ENCODE measurements around the gene IER3. TPM values are rescaled to one million over a fixed set of nuclear protein-coding genes. Genes with fewer than 3 reads are reported as not detected.

The IER3 gene
- total and polyA plus RNA-seq, 9 of the 15 experiments (the other 6 are each of a cell fraction or from before 2014, with no cell fraction given) = 1.5 to 30.0 (median 11.5) TPM

- in situ Hi-C loops (cut with MboI) = loop anchor here (5.0 kb wide), 1 partner anchor 63 kb away; no protein-coding TSS in a partner anchor
- Histone ChIP-seq H3K4me1 (replicated peaks in 1 of 2; ENCODE audit: control insufficient read depth in 2 of 2, insufficient read depth in 2 of 2, low read length in 2 of 2) (peaks cover 24 to 32% of the 10 kb centered on the region in 2 experiments), H3K9me1 (ENCODE audit: control insufficient read depth, insufficient read depth, low read length) (no peaks in the 10 kb centered on the region), H3K9me3 (replicated peaks; ENCODE audit: control insufficient read depth, insufficient read depth, low read depth, low read length) (no peaks in the 10 kb centered on the region), H3K9ac (ENCODE audit: insufficient read depth in 1 of 2, low read depth in 2 of 2, low read length in 2 of 2) (peak overlapping the region in 1 of 2 experiments; percentile 22; a peak in 1 of 4 replicates), H2AFZ (ENCODE audit: low read depth, low read length) (peak overlapping the region; percentile 78), H3K27me3 (ENCODE audit: control insufficient read depth in 2 of 2, insufficient read depth in 2 of 2, low read length in 2 of 2) (no peaks in the 10 kb centered on the region), H3K79me2 (ENCODE audit: control insufficient read depth, insufficient read depth, low read length) (peaks cover 4% of the 10 kb centered on the region), H3K36me3 (ENCODE audit: control insufficient read depth, insufficient read depth, low read length) (no peaks in the 10 kb centered on the region), H3K4me3 (no peak overlapping the region), H3K4me2 (ENCODE audit: insufficient read depth, low read length) (no peak overlapping the region), H3K27ac (ENCODE audit: extremely low read depth, low read depth, low read length) (no peak overlapping the region), H4K20me1 (replicated peaks; ENCODE audit: control insufficient read depth, insufficient read depth, low read length) (no peaks in the 10 kb centered on the region)
- 26% methylated on average over 8 of the region's 8 CpGs for WGBS (ENCODE audit: insufficient coverage, low coverage, missing lambda C conversion rate)
- BruUV-seq (replicated peaks) = no TSS peak
- ChIA-PET CTCF (ENCODE audit: low intra/inter-chr PET ratio) (no interaction called here), POLR2A (interaction anchor here (0.9 to 1.2 kb wide), 4 partner anchors 10 to 71 kb away, joined by 3 to 4 read pairs (median 3); no protein-coding TSS in a partner anchor)
- FAIRE-seq (no peak), DNase-seq (ENCODE audit: extremely low read depth in 1 of 4, low spot score in 3 of 4) (no peak), ATAC-seq (no peak)
- intact Hi-C loops (cut with micrococcal nuclease) = no loop called here
- TF ChIP-seq SRSF1 (IDR thresholded peaks at IDR 0.05; ENCODE audit: low read depth, low read length) (no peak), SPI1 (IDR thresholded peaks at IDR 0.05; ENCODE audit: borderline replicate concordance, low read depth, low read length) (no peak), BRCA1 (IDR thresholded peaks at IDR 0.05) (no peak), BRCA1 (CRISPR knock-in tag; IDR thresholded peaks at IDR 0.05) (no peak), CREB3L1 (IDR thresholded peaks at IDR 0.05; ENCODE audit: borderline replicate concordance, low read depth) (no peak), PHB2 (IDR thresholded peaks at IDR 0.05; ENCODE audit: low read depth) (no peak), SMARCA4 (IDR thresholded peaks at IDR 0.05) (no peak), BCOR (IDR thresholded peaks at IDR 0.05) (no peak), ADNP (tag; IDR thresholded peaks at IDR 0.05) (no peak), RNF2 (IDR thresholded peaks at IDR 0.05) (no peak), EWSR1 (IDR thresholded peaks at IDR 0.05; ENCODE audit: borderline replicate concordance, low read depth, partially characterized antibody) (no peak), CTCF (IDR thresholded peaks at IDR 0.05 in 2 of 3, conservative IDR thresholded peaks at IDR 0.05 in 1 of 3; ENCODE audit: insufficient read depth in 2 of 3, low read depth in 1 of 3, low read length in 3 of 3) (no peak), CCAR2 (IDR thresholded peaks at IDR 0.05; ENCODE audit: low read depth, low read length) (no peak)
Observed at GRCh38 chr6:30748851-30749540, 4.6 kb upstream of the IER3 start.
